HG03378 (cell line): ENCODE data around the gene TMEM88.
"Not testable (repeated sequence)": the region's sequence is repeated elsewhere in the genome, so short reads cannot be mapped to it uniquely, and the experiment has no call there.

Experiments used
- ATAC-seq: cut with Tn5 transposase; IDR thresholded peaks from one replicate; pipeline ENCODE4 v1.9.1; 2021; ENCODE audit warnings: mild to moderate bottlenecking, moderate library complexity; ENCODE audit not compliant: unreplicated experiment

TMEM88 gene

DNA sequence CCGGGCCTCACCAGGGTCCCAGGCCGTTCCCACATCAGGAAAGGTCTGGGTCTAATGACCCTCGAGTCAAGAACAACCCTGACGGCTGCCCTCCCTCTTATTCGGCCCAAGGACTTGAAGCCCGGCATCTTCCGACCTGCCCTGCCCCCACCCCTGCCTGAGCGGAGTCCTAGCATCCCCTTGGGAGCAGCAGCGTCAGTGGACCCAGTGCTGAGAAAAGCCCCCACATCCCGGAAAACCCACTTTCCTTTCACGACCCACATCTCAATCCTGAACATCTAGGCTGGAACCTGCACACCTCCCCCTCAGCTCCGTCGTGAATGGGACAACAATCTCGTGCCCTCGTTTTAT is 769 bp downstream of the TMEM88 start:
- ATAC-seq: no peak

DNA sequence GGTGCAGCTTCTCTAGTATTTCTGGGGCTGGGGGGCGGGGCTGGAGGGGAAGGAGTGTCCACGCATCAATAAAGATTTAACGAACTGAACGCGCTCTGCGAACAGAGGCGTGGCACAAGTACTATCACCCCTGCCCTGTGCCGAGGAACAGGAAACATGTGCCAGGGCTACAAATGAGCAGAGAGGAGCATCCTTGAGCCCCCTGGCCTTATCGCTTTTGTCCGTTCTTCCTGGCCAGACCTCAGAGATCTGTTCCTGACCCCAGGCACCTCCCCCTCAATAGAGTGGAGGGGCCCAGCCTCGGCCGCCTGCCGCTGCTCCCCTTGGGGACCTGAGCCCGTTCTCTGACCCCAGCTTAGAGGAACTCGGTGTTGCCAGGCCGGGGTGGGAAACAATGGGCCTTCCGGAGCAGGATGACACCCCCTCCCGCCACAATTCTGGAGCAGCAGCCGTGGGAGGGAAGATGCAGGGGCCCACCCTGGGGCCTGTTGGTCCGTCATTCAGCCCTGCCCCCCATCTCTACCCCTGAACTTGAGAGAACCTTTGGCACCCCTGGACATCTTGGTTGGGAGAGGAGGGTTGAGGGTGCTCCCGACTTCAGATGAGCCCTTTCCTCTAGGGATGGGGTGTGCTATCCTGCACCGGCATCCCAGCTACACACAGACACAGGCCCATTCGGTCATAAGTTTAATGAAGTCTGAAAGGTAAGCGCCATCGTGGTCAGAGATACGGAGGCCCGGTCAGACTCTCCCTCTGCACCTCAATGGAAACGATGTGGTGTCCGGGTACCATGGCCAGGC is 1.3 kb downstream of the TMEM88 start:
- no peak for ATAC-seq

DNA sequence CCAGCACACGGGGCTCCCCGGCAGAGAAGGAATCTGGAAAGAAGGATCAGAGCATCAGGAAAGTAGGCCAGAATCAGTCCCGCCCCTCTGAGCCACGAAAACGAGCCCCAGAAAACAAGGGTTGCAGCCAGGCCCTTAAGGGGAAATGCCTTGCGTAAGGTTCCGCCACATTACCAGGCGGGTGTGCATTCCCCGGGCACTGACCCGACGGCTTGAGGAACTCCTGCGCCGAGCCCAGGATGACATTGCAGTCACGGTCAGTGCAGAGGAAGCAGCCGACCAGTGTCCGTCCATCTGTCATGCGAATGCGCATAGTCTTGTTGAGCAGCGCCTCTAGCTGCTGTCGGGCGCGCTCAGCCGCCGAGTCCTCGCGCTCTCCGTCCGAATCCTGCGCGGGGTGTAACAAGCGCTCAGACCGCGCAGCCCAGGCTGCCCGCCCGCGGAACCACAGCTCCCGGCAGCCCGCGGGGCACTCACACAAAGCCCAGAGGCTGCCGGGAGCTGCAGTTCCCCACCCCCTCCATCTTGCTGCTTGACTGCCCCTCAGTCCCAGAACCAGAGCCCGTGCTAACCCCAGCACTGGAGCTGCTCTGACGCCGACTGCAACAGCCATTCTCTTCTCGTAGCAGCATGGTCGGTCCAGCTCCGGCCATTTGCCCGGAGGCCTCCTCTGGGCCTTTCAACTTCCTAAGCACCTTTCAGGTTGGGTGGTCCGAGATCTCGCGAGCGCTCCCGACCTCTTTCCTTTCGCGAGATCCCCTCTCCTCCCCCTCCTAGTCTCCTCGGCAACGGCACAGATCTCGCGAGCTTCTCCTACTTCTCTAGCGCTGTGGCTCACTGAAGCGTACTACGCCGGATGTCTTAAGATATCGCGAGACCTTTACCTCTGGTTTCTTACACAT is 2.2 kb downstream of the TMEM88 start, which contains the start of gene NAA38:
Gene NAA38 (minus strand): TSS at position 749 of the 902 bp plus-strand sequence. CDS start 96 bp downstream, at position 653.
- ATAC-seq: peak; percentile 71

DNA sequence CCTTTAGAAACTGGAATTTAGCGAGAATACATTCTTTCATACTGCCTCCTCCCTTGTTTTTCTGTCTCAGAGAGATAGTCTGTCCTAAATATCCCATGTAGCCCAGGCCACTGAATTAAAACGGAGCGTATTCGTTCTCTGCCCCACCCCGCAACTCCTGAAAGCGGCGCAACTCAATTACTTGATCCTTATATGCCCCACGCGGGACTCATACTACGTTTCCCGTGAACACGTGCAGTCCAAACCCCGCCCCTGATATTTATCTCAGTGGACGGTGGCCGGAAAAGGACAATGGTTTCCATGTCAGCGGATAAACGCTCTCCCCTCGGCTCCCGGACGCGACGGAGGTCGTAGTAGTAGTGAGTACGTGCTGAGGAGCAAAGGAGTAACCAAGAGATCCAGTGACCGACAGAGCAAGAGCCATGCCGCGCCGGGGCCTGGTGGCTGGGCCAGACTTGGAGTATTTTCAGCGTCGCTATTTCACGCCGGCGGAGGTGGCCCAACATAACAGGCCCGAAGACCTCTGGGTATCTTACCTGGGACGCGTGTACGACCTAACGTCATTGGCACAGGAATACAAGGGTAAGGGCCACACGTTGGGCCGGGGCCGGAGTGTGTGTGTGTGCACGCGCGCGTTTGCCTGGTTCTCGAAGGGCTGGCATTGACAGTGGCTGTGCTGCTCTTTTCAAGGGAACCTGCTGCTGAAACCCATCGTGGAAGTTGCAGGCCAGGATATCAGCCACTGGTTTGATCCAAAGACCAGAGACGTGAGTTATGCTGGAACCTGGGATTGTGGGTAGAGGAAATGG is 3.1 kb downstream of the TMEM88 start, which contains the start of gene CYB5D1:
Gene CYB5D1 (plus strand): TSS at position 291 of the 809 bp plus-strand sequence. CDS start 132 bp downstream, at position 423.
- ATAC-seq: peak; percentile 37

DNA sequence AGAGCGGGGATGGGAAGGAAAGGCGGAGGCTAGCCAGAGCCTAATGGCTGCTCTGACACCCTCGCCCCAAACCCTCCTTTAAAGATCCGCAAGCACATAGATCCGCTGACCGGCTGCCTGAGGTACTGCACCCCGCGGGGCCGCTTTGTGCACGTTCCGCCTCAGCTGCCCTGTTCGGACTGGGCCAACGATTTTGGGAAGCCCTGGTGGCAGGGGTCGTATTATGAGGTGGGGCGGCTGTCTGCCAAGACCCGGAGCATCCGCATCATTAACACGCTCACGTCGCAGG is 3.6 kb downstream of the TMEM88 start:
- no peak for ATAC-seq

DNA sequence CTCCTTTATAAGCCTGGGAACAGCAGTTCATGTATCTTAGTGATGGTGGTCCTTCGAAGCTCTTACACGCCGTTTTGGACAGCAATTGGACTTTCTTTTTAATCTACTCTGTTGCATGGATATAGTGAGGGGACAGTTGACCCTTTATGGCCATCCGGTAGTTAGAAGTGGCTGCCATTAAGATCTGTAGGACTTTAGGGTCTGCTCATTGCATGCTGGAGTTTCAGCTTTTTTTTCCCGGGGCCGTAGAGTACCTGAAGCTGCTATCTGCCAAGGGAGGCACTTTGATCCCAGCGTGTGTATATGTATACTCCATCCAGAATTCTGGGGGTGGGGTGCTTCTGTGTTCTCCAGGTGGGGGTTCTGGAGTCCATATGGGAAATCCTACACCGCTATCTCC is 4.2 kb downstream of the TMEM88 start:
- no peak for ATAC-seq

DNA sequence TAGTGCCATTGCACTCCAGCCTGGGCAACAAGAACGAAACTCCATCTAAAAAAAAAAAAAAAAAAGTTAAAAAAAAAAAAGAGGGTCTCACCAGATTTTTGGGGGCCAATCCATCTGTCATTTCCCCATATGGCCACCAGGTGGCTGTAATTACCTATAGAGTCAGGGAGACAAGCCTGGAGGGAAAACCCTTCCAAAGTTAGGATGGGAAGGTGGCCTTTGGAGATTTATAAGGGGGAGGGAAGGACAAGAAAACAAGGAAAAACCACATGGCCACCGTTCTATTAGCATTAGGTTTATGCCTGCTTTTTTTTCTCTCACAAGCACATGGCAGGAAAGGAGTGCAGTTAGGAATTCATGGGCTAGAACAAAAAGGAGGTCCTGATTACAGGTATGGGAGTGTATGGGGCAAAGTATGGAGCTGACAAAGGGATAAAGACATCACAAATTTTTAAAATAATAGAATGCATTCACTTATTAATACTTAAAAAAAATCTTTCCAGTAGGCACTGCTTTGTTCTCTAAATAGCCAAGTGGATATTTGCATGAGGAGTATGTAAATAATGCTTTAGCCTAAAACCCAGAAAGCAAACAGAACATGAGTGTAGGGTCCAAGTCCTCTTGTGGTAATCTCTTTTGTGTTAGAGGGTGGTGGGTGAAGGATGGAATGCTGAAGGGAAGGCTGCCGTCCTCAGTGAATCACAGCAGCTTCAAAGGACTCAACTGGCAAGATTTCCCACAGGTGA is 8.0 kb downstream of the TMEM88 start:
- no peak for ATAC-seq

DNA sequence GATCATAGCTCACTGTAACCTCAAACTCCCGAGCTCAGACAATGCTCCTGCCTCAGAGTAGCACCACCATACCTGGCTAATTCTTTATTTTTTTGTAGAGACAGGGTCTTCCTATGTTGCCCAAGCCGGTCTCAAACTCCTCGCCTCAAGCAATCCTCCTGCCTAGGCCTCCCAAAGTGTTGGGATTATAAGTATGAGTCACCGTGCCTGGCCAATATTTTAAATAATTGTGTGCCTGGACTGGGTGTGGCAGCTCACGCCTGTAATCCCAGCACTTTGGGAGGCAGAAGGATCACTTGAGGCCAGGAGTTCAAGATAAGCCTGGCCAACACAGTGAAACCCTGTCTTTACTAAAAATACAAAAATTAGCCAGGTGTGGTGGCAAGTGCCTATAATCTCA is 9.5 kb downstream of the TMEM88 start:
- not testable (repeated sequence) for ATAC-seq

DNA sequence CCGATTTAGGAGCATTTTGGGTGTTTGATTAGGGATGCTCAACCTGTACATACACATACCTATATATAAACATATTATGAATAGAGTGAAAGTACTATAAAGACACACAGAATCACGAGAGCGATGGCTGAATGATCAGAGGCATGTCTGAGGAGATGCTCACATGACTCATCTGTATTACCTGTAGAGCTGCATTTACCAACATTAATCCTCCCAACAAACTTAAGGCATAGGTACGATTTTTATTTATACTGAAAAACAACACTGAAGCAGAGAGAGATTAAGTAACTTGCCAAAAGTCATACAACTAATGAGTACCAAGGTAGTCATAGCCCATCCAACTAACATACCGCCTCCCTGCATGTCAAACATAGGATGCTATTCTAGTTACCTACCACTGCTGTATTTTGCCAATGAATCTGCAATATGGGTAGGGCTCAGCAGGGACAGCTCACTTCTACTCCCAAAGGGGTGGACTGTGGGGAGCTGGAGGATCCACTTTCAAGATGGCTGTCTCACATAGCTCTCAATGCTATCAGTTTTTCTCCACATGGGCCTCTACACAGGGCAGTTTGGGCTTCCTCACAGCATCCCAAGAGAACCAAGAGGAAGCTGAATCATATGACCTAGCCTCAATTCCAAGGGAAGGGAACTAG is 10.3 kb downstream of the TMEM88 start:
- ATAC-seq: no peak

DNA sequence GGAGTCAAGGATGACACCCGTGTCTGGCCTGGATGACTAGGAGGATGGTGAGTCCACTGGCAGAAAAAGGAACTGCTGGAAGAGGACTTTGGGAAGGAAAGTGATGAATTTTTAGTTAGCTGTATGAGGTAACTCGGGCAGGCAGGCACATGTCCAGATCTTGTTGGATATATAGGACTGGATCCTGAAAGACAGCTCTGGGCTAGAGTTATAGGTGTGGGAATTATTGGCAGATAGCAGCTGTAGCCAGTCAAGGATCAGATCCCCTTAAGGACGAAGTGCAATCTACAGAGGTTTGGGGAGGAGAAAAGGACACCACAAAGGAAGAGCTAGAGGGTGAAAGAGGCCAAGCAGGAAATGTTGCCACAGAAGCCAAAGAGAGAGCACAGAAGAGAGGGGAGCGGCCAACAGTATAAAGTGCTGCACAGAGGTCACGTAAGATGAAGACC is 13.0 kb downstream of the TMEM88 start:
- no peak for ATAC-seq

DNA sequence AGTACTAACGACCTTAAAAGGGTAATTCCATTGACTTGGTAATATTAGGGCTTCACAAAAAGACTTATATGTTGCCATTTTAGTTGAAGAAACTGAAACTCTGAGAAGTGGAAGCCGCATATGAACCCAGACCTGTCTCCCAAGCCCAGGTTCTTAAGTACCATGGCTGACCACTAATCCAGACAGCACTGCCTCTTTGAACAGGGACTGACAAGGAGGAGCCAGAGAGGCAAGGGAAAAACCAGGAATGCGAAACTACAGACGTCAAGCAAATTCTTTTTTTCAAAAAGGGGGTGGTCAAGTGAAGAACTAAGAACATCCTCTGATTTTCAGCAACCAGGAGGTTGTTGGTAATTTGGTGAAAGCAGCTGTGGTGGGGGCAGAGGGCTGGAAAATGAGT is 18.2 kb downstream of the TMEM88 start:
- ATAC-seq: no peak

DNA sequence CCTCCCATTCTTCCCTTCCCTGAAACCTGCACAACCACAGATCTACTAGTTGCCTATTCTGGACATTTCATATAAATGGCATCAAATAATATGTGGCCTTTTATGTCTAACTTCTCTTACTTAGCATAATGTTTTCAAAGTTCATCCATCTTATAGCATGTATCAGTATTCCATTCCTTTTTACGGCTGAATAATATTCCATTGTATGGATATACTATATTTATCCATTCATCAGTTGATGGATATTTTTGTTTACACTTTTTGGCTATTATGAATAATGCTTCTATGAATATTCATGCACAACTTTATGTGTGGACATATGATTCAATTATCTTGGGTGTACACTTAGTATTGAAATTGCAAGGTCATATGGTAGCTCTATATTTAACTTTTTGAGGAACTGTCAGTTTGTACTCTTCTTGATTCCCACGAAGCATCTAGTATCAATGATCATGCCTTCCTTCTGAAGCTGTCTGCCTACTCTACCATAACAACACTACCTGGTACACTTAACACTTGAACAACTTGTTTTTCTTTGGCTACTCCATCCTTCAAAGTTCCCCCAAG is 21.0 kb downstream of the TMEM88 start:
- no peak for ATAC-seq

DNA sequence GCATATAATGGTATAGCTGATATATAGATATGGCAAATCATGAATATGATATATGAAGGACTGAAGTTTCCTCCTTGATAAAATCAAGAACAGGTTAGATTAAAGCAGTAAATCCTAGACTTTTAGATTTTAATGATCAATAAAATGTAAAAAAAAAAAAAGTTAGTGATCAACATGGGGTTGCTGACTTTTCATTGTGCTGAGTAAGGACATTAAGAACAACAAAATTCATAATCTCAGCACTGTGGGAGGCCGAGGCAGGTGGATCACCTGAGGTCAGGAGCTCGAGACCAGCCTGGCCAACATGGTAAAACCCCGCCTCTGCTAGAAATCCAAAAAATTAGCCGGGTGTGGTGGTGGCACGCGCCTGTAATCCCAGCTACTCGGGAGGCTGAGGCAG is 23.4 kb downstream of the TMEM88 start:
- ATAC-seq: no peak

DNA sequence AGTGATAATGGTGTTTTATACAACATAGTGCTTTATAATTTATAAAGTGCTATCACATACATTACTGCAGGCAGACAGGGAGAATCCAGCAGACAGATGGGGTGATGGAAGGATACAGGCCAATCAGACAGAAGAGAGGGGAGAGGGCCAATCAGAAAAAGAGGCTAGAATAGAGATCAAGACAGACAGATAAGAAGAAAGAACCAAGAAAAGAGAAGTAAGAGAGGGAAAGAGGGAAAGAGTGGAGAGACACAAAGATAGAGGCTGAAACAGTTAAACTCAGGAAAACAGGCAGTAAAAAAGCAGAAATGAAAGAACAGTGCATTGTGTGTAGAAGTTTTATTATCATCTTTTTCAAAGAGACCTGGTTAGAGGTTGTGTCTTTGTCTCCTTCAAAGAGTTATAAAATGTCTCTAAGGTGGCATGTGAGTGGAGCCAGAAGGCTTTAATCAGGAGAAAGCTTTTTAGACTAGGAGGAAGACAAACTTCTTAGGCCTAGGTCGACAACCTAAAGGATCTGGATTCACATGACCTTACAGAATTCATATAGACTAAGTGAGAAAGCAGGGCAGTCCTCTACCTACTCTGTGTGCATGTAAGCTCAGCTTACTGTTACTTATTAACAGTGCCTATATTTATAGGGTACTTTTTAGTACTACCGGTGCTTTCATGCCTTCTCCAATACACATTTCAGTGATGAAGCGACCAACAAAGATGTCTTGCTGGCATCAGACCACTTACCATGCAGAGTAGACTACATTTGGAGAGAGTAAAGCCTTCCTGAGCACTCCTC is 25.4 kb downstream of the TMEM88 start:
- no peak for ATAC-seq

DNA sequence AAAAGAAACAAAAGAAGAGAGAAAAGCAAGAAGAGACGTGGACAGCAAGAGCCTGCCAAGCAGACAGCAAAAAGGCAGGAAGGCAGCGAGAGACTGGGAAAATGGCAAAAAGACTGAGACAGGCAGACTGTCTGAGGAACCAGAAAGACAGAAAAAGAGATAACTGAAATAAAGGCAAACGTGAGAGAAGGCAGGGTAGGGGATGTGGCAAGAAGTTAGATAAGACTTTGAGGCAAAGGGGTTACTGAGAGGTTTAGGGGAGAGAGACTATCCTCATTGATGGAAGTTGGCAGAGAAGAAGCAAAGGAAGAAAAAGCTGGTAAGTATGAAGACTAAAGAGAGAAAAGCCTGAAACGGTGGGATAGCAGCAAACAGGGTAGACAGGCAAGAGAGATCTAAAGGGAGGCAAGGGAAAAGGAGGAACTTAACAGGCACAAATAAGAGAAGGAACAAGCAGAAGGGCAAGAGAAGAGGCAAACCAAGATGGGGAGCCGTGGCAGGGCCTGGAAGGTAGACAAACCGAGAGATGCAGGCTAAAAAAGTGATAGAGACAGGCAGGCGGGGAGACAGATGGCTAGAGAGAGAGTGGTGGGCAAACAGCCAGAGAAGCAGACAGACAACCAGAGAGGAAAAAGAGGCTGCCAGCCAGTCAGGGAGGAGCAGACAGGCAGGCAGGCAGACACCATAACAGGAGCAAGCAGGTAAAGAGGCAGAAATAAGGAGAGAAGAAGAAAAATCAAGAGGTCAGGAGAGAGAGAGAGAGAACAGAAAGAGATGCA is 26.6 kb downstream of the TMEM88 start:
- no peak for ATAC-seq

DNA sequence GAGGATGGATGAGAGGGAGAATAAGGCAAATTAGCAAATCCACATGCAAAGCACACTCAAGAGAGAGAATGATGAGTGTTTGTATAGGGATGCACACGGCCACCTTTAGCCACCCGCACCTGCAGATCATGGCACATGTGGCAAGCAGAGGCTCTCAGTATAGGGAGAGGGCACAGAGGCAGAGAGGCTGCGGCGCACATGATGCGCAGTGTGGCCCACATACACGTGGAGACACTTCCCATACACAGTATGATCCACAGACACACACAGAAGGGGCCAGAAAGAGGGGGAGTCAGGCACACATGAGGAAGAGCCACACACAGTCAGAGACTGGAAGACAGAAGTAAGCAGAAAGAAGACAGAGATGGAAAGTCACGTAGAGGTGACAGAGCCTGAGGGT is 27.2 kb downstream of the TMEM88 start:
- no peak for ATAC-seq

DNA sequence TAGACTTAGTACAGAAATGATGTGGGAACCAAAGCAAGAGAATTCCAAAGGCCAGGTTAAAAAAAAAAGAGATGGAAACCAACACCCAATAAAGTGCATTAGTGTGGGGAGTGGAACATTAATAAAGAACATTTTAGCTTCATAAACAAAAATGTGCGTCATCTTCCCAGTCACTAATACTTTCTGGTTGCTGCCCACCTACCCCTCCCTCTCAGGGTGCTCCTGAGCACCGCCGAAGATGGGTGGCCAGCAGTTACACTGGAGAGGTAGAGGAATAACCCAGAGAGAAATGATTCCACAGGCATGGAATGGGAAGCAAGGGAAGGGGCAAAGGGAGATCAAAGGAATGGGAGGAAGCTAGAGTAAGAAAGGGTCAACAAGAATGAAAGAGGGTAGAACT is 27.8 kb downstream of the TMEM88 start:
- ATAC-seq: no peak

DNA sequence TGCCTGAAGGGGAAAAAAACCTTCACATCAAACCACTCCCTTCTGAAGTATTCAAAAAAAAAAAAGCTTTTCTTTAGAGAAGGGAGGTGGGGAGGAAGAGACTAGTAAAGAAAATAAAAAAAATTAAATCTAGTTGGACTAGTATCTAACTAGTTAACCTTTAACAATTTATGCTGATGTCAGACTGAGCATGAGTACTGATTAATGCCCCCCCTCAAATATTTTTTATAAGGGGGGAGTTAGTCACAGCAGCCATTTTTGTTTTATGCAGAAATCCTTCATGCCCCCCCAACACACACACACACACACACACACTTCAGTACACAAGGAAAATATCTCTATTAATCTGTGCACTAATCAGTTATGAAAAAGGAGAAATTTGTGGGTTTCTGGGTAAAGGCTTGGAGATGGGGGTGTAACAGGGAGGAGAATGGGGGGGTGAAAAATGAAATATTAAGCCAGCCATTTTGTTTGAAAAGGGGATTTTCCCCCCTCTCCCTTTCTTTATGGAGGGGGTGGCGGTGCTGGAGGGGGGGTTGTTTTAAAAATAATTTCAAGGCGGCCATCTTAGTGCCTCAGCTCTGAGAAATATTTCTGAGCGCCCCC is 29.0 kb downstream of the TMEM88 start:
- no peak for ATAC-seq
